ENCODE results near the gene SLC26A6. TPM values are rescaled to one million over a fixed set of nuclear protein-coding genes. Genes with fewer than 3 reads are reported as not detected.

The SLC26A6 gene
- total and polyA plus RNA-seq, 10 of the 15 experiments (the other 5 are each of a cell fraction or from before 2014, with no cell fraction given) = 2.1 to 24.9 (median 13.3) TPM

DNA sequence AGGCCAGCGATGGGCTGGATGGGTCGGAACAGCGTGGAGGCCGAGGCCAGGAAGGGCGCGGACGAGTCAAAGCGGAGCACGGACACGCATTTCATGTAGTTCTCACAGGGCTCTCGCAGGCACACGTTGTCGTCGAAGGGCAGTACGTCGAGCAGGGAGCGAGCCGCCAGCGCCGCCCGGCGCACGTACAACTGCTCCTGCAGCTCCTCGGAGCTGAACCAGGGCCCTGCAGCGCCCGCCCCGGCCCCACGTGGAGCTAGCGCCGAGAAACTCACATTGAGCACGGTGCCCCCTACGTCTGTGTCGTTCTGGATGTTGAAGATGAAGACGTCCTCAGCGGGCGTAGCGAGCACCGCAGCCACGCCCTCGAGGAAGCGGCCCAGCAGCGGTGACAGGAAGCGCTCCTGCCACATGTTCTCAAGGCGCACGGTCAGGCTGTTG is 21.6 kb upstream of the SLC26A6 start (continued):
- TF ChIP-seq MLLT1 (IDR thresholded peaks at IDR 0.05) (no peak), EGR1 (IDR thresholded peaks at IDR 0.05; ENCODE audit: borderline replicate concordance in 1 of 2, low read depth in 2 of 2, low read length in 2 of 2) (no peak), POLR2A (IDR thresholded peaks at IDR 0.05; ENCODE audit: low read depth, low read length) (no peak)

- 25% methylated on average over 59 of the region's 94 CpGs for WGBS (ENCODE audit: insufficient coverage, insufficient replicate concordance, low lambda C conversion rate, missing lambda C conversion rate)
- no TSS peak for BruUV-seq (replicated peaks)
- H3K9me3 ChIP-seq (replicated peaks; ENCODE audit: control insufficient read depth, insufficient read depth, low read length) = no peaks in the 10 kb centered on the region; the same call in 2 of the 3 replicates
- ATAC-seq = peak; percentile 88
- SMC1A ChIA-PET (ENCODE audit: uncharacterized antibody, unreplicated experiment) = no interaction called here
- H3K27ac ChIP-seq (ENCODE audit: control insufficient read depth, insufficient read depth) = no peak overlapping the region
- no peaks in the 10 kb centered on the region for H3K79me2 ChIP-seq (ENCODE audit: control insufficient read depth, insufficient read depth, low read length)
- in situ Hi-C loops (cut with MboI) (no loop called here), intact Hi-C loops (cut with micrococcal nuclease; ENCODE audit: unreplicated experiment) (no loop called here)
- RAD21 ChIA-PET (ENCODE audit: unreplicated experiment) = interaction anchor here (0.6 kb wide), 1 partner anchor 177 kb away, joined by 3 read pairs; no protein-coding TSS in a partner anchor
- H3K9ac ChIP-seq (ENCODE audit: control insufficient read depth, insufficient read depth, low read length) = no peak overlapping the region
- POLR2A ChIA-PET = no interaction called here
- H3K36me3 ChIP-seq (ENCODE audit: control insufficient read depth in 2 of 2, insufficient read depth in 2 of 2, low read length in 1 of 2) = no peaks in the 10 kb centered on the region
- no peaks in the 10 kb centered on the region for H4K20me1 ChIP-seq (ENCODE audit: control insufficient read depth, insufficient read depth)
- H3K4me1 ChIP-seq (ENCODE audit: control insufficient read depth, insufficient read depth, low read length) = 0 out of 2 replicates have a peak, but pooled peaks cover 3% of the 10 kb centered on the region
- peak overlapping the region; percentile 1; the same call in 1 of the 2 replicates for H2AFZ ChIP-seq (ENCODE audit: control insufficient read depth, low read depth, low read length)
- FAIRE-seq = no peak
- CTCF ChIA-PET = interaction anchor here (0.6 to 0.8 kb wide), 3 partner anchors 28 to 108 kb away, joined by 3 to 4 read pairs (median 4); no protein-coding TSS in a partner anchor
- DNase-seq (ENCODE audit: low read depth, low spot score) = no peak
- peak overlapping the region; percentile 61; the same call in 1 of the 2 replicates for H3K4me3 ChIP-seq
- H3K27me3 ChIP-seq (replicated peaks in 1 of 2; ENCODE audit: control insufficient read depth in 2 of 2, insufficient read depth in 2 of 2, low read length in 1 of 2) = peaks cover 0 to 2% of the 10 kb centered on the region in 2 experiments; a peak in 1 of 4 replicates
- peak overlapping the region; percentile 54 for H3K4me2 ChIP-seq (ENCODE audit: control insufficient read depth, insufficient read depth)
- TF ChIP-seq E2F4 (IDR thresholded peaks at IDR 0.05; ENCODE audit: low read depth, low read length) = no peak
- TF ChIP-seq TAF1 (IDR thresholded peaks at IDR 0.05; ENCODE audit: borderline replicate concordance, low read depth, low read length) = no peak
- 0 out of 2 replicates have a peak, but pooled peaks have one; percentile 25 for TF ChIP-seq MXI1 (IDR thresholded peaks at IDR 0.05; ENCODE audit: low read depth, low read length)
- no peak for TF ChIP-seq CREB1 (IDR thresholded peaks at IDR 0.05; ENCODE audit: low read depth)
- no peak for TF ChIP-seq BMI1 (IDR thresholded peaks at IDR 0.05; ENCODE audit: borderline replicate concordance)
- TF ChIP-seq GATAD2B (conservative IDR thresholded peaks at IDR 0.05; ENCODE audit: low read depth) = peak; percentile 91
- TF ChIP-seq ZNF592 (IDR thresholded peaks at IDR 0.05) = peak; percentile 38; the same call in 1 of the 2 replicates
- TF ChIP-seq CREM (IDR thresholded peaks at IDR 0.05; ENCODE audit: low read depth) = 0 out of 2 replicates have a peak, but pooled peaks have one; percentile 44
- peak; percentile 59; the same call in 1 of the 2 replicates for TF ChIP-seq SMARCA5 (IDR thresholded peaks at IDR 0.05)
- TF ChIP-seq ZNF207 (IDR thresholded peaks at IDR 0.05; ENCODE audit: borderline replicate concordance) = peak; percentile 71; the same call in 1 of the 2 replicates
- no peak for TF ChIP-seq MTA3 (IDR thresholded peaks at IDR 0.05; ENCODE audit: borderline replicate concordance, low read length)
- TF ChIP-seq YY1 (IDR thresholded peaks at IDR 0.05; ENCODE audit: low read depth, low read length) = 0 out of 2 replicates have a peak, but pooled peaks have one; percentile 37
- peak; percentile 57; the same call in 1 of the 2 replicates for TF ChIP-seq POLR2A (IDR thresholded peaks at IDR 0.05; ENCODE audit: low read depth, low read length)
Measured at GRCh38 chr3:48656061-48656840, 21.0 kb upstream of the SLC26A6 start.
